ENCODE results near the gene SLC52A3. TPM values are rescaled to one million over a fixed set of nuclear protein-coding genes. Genes with fewer than 3 reads are reported as not detected.

The SLC52A3 gene
- total RNA-seq, 1 donor = not detected

DNA sequence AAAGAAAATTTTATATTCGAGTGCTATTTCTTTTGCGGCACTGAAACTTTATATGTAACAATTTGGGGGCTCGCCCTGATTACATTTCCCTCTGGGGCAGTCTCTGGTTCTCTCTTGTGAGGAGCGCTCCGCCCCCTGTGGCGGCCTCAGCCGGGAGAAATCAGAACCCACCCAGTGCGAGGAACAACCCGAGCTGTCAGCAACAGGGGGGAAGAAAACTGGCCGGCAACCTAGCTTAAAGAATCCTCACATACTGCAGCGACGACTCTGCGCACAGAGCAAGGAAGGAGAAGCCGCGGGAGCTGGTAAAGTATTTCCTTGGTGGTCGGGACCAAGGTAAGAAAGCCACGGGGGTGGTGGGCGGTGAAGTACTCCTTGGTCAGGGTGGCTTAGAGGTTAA, 23.9 kb upstream of the SLC52A3 start:
- Histone ChIP-seq H4K20me1 (ENCODE audit: insufficient read depth, low read length) (no peaks in the 10 kb centered on the region), H2AFZ (ENCODE audit: low read length) (no peak overlapping the region), H3K79me2 (ENCODE audit: insufficient read depth, low read length) (no peaks in the 10 kb centered on the region), H3K9me3 (ENCODE audit: low read depth, low read length) (no peaks in the 10 kb centered on the region), H3K27ac (ENCODE audit: low read depth, low read length) (no peak overlapping the region), H3K4me2 (ENCODE audit: insufficient read depth, low read length) (no peak overlapping the region), H3K4me1 (ENCODE audit: insufficient read depth, low read length) (no peaks in the 10 kb centered on the region), H3K36me3 (ENCODE audit: insufficient read depth, low read length) (no peaks in the 10 kb centered on the region), H3K4me3 (ENCODE audit: insufficient read depth, low read length) (no peak overlapping the region), H3K27me3 (ENCODE audit: insufficient read depth, low read length) (no peaks in the 10 kb centered on the region)
- TF ChIP-seq, protein P1, sequence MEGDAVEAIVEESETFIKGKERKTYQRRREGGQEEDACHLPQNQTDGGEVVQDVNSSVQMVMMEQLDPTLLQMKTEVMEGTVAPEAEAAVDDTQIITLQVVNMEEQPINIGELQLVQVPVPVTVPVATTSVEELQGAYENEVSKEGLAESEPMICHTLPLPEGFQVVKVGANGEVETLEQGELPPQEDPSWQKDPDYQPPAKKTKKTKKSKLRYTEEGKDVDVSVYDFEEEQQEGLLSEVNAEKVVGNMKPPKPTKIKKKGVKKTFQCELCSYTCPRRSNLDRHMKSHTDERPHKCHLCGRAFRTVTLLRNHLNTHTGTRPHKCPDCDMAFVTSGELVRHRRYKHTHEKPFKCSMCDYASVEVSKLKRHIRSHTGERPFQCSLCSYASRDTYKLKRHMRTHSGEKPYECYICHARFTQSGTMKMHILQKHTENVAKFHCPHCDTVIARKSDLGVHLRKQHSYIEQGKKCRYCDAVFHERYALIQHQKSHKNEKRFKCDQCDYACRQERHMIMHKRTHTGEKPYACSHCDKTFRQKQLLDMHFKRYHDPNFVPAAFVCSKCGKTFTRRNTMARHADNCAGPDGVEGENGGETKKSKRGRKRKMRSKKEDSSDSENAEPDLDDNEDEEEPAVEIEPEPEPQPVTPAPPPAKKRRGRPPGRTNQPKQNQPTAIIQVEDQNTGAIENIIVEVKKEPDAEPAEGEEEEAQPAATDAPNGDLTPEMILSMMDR (IDR thresholded peaks at IDR 0.05; ENCODE audit: extremely low read depth, low read depth, low read length) = no peak
- DNase-seq (ENCODE audit: insufficient read length, low spot score, missing footprints) = peak; percentile 60

DNA sequence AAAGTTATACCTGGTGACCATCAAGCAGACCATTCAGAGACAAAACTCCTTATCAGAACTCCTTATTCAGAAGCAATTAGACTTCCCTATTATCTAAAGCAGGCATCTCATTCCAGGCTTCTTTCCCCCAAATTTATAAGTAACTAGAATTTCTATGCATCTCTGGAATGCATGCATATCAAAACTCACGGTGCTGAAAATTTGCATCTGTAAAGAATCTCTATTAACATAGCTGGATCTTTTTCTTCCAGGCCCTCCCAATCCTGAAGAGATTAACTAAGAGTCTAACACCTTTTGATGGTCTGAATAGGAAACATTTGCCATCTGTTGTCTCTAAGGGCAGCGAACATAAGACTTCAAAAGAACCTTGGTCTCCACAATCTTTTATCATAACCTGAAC, 22.8 kb upstream of the SLC52A3 start:
- H3K9me3 ChIP-seq (ENCODE audit: low read depth, low read length) = no peaks in the 10 kb centered on the region
- TF ChIP-seq, protein P1 (IDR thresholded peaks at IDR 0.05; ENCODE audit: extremely low read depth, low read depth, low read length) = no peak
- no peaks in the 10 kb centered on the region for H3K4me1 ChIP-seq (ENCODE audit: insufficient read depth, low read length)
- no peaks in the 10 kb centered on the region for H3K36me3 ChIP-seq (ENCODE audit: insufficient read depth, low read length)
- H3K4me2 ChIP-seq (ENCODE audit: insufficient read depth, low read length) = no peak overlapping the region
- no peak overlapping the region for H3K4me3 ChIP-seq (ENCODE audit: insufficient read depth, low read length)
- no peak for DNase-seq (ENCODE audit: insufficient read length, low spot score, missing footprints)
- H4K20me1 ChIP-seq (ENCODE audit: insufficient read depth, low read length) = no peaks in the 10 kb centered on the region
- H3K79me2 ChIP-seq (ENCODE audit: insufficient read depth, low read length) = no peaks in the 10 kb centered on the region
- no peaks in the 10 kb centered on the region for H3K27me3 ChIP-seq (ENCODE audit: insufficient read depth, low read length)
- H2AFZ ChIP-seq (ENCODE audit: low read length) = no peak overlapping the region
- no peak overlapping the region for H3K27ac ChIP-seq (ENCODE audit: low read depth, low read length)

DNA sequence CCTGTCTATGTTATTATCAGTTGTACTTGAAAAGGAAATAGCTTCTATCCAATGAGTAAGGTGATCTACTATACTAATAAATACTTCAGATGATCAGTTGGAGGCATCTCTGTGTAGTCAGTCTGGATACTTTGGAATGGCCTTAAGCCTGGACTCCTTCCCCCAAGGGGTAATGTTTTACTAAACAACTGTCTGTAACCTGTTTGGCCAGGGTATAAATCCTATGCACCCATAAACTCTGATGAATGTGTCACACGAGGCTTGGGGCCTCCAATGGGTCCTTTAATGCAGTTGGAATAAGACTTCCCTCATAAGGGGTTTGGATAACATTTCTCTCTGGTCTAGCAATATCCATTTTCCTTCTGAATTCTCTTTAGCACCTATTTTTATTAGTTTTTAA, 19.5 kb upstream of the SLC52A3 start:
- H3K9me3 ChIP-seq (ENCODE audit: low read depth, low read length) = peaks cover 3% of the 10 kb centered on the region
- no peak overlapping the region for H3K4me3 ChIP-seq (ENCODE audit: insufficient read depth, low read length)
- TF ChIP-seq, protein P1 (IDR thresholded peaks at IDR 0.05; ENCODE audit: extremely low read depth, low read depth, low read length) = no peak
- H3K27me3 ChIP-seq (ENCODE audit: insufficient read depth, low read length) = no peaks in the 10 kb centered on the region
- H3K27ac ChIP-seq (ENCODE audit: low read depth, low read length) = no peak overlapping the region
- no peaks in the 10 kb centered on the region for H3K79me2 ChIP-seq (ENCODE audit: insufficient read depth, low read length)
- H4K20me1 ChIP-seq (ENCODE audit: insufficient read depth, low read length) = no peaks in the 10 kb centered on the region
- no peaks in the 10 kb centered on the region for H3K4me1 ChIP-seq (ENCODE audit: insufficient read depth, low read length)
- DNase-seq (ENCODE audit: insufficient read length, low spot score, missing footprints) = no peak
- H3K4me2 ChIP-seq (ENCODE audit: insufficient read depth, low read length) = no peak overlapping the region
- no peak overlapping the region for H2AFZ ChIP-seq (ENCODE audit: low read length)
- no peaks in the 10 kb centered on the region for H3K36me3 ChIP-seq (ENCODE audit: insufficient read depth, low read length)

DNA sequence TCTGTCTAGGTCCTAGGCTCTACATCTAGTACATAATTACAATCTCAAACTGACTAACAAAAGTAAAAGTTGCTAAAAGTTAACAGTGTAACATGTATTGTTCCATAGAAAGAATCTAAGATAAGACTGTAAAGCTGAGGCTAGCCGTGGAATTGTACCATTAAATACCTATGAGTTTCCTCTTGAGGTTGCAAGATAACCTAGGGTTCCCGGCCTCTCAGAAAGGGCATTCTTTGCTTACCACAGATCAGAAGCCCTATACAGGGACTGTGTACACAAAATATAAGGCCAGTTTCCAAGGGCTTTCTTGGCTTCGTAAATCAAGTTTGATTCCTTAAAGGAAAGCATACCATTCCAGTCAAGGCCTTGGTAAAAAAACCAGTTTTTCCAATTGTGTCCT, 11.5 kb upstream of the SLC52A3 start:
- Histone ChIP-seq H3K4me1 (ENCODE audit: insufficient read depth, low read length) (no peaks in the 10 kb centered on the region), H2AFZ (ENCODE audit: low read length) (no peak overlapping the region), H3K36me3 (ENCODE audit: insufficient read depth, low read length) (no peaks in the 10 kb centered on the region), H3K4me3 (ENCODE audit: insufficient read depth, low read length) (no peak overlapping the region), H3K79me2 (ENCODE audit: insufficient read depth, low read length) (no peaks in the 10 kb centered on the region), H4K20me1 (ENCODE audit: insufficient read depth, low read length) (no peaks in the 10 kb centered on the region), H3K27me3 (ENCODE audit: insufficient read depth, low read length) (no peaks in the 10 kb centered on the region), H3K9me3 (ENCODE audit: low read depth, low read length) (peaks cover 3% of the 10 kb centered on the region), H3K27ac (ENCODE audit: low read depth, low read length) (no peak overlapping the region), H3K4me2 (ENCODE audit: insufficient read depth, low read length) (no peak overlapping the region)
- DNase-seq (ENCODE audit: insufficient read length, low spot score, missing footprints) = no peak
- TF ChIP-seq, protein P1 (IDR thresholded peaks at IDR 0.05; ENCODE audit: extremely low read depth, low read depth, low read length) = no peak
